Calu3 (cell line): ENCODE data around the gene PLCB3. TPM values are rescaled to one million over a fixed set of nuclear protein-coding genes. Genes with fewer than 3 reads are reported as not detected.
A peak's percentile ranks its signal among the peaks of the same experiment; 100 is the strongest.

Experiments
- BruUV-seq: library from RNA; stranded (reverse); fragments of 400-500 nt; replicated peaks from 2 replicates; lab custom pipeline; 2021; lab: Mats Ljungman, UMichigan
- CTCF ChIA-PET: fragments of 300-600 bp; sonication (Branson Sonifier 250); formaldehyde crosslinking; loops from one replicate; lab custom pipeline; 2022; ENCODE audit warnings: antibody characterized with exemption; lab: Charles Lee
- DNase-seq: peaks from one replicate; pipeline ENCODE4 v3.0.0; 2022
- H3K27ac Mint-ChIP-seq: one replicate; pipeline ENCODE4 v1.8.0; 2022; ENCODE audit warnings: mixed read lengths; ENCODE audit not compliant: unreplicated experiment
- H3K27me3 Mint-ChIP-seq: one replicate; pipeline ENCODE4 v1.8.0; 2022; ENCODE audit warnings: mixed read lengths; ENCODE audit not compliant: unreplicated experiment
- H3K36me3 Mint-ChIP-seq: one replicate; pipeline ENCODE4 v1.8.0; 2022; ENCODE audit warnings: mild to moderate bottlenecking, moderate library complexity, mixed read lengths; ENCODE audit not compliant: insufficient read depth, unreplicated experiment
- H3K4me1 Mint-ChIP-seq: one replicate; pipeline ENCODE4 v1.8.0; 2022; ENCODE audit warnings: mild to moderate bottlenecking, low read depth, mixed read lengths; ENCODE audit not compliant: unreplicated experiment
- H3K4me3 Mint-ChIP-seq: one replicate; pipeline ENCODE4 v1.8.0; 2022; ENCODE audit warnings: mild to moderate bottlenecking, low read depth, moderate library complexity, mixed read lengths; ENCODE audit not compliant: unreplicated experiment
- H3K9me3 Mint-ChIP-seq: one replicate; pipeline ENCODE4 v1.8.0; 2022; ENCODE audit warnings: low read depth, mixed read lengths; ENCODE audit not compliant: unreplicated experiment
- CTCF ChIP-seq: fragments of 200-600 bp; IDR thresholded peaks from one replicate; pipeline ENCODE4 v1.8.0; 2022; ENCODE audit warnings: antibody characterized with exemption; ENCODE audit not compliant: unreplicated experiment
- intact Hi-C: fragments of 100-400 bp; cut with micrococcal nuclease; formaldehyde crosslinking; loops from one replicate; pipeline ENCODE4 v1.10.0; 2022; ENCODE audit not compliant: unreplicated experiment
- total RNA-seq: library from RNA; stranded (reverse); gene quantifications from 2 replicates; pipeline ENCODE4 v1.2.3, GENCODE V29; 2022

Gene PLCB3
- total RNA-seq, 1 experiment from 2014 or later = 39.5 TPM

- peak overlapping the region; percentile 50 for H3K27ac Mint-ChIP-seq
- intact Hi-C loops = no loop called here
- TF ChIP-seq CTCF = no peak
- H3K4me3 Mint-ChIP-seq = no peak overlapping the region
- no TSS peak for BruUV-seq
- DNase-seq = no peak
- H3K4me1 Mint-ChIP-seq = peaks cover 6% of the 10 kb centered on the region
- CTCF ChIA-PET = interaction anchor here (0.6 kb wide), 1 partner anchor 39 kb away, joined by 6 read pairs; no protein-coding TSS in a partner anchor
- H3K36me3 Mint-ChIP-seq = peaks cover 64% of the 10 kb centered on the region
- no peaks in the 10 kb centered on the region for H3K27me3 Mint-ChIP-seq
- no peaks in the 10 kb centered on the region for H3K9me3 Mint-ChIP-seq
Observed at GRCh38 chr11:64208086-64208795, 43.1 kb upstream of the PLCB3 start.

GRCh38 chr11:64208796-64209562, 42.4 kb upstream of the PLCB3 start:
- H3K4me3 Mint-ChIP-seq = no peak overlapping the region
- H3K27ac Mint-ChIP-seq = peak overlapping the region; percentile 50
- intact Hi-C loops = no loop called here
- CTCF ChIA-PET = no interaction called here
- no peaks in the 10 kb centered on the region for H3K9me3 Mint-ChIP-seq
- TF ChIP-seq CTCF = no peak
- H3K27me3 Mint-ChIP-seq = no peaks in the 10 kb centered on the region
- BruUV-seq = no TSS peak
- peaks cover 62% of the 10 kb centered on the region for H3K36me3 Mint-ChIP-seq
- DNase-seq = no peak
- H3K4me1 Mint-ChIP-seq = no peaks in the 10 kb centered on the region

GRCh38 chr11:64209563-64209843, 41.8 kb upstream of the PLCB3 start:
- H3K27ac Mint-ChIP-seq = no peak overlapping the region
- TF ChIP-seq CTCF = no peak
- no peak for DNase-seq
- no peaks in the 10 kb centered on the region for H3K9me3 Mint-ChIP-seq
- CTCF ChIA-PET = no interaction called here
- H3K36me3 Mint-ChIP-seq = peaks cover 62% of the 10 kb centered on the region
- no peak overlapping the region for H3K4me3 Mint-ChIP-seq
- H3K4me1 Mint-ChIP-seq = no peaks in the 10 kb centered on the region
- intact Hi-C loops = no loop called here
- no peaks in the 10 kb centered on the region for H3K27me3 Mint-ChIP-seq
- BruUV-seq = no TSS peak

GRCh38 chr11:64210301-64211020, 40.9 kb upstream of the PLCB3 start:
- Mint-ChIP-seq H3K4me3 (no peak overlapping the region), H3K27ac (no peak overlapping the region), H3K36me3 (peaks cover 60% of the 10 kb centered on the region)

More at GRCh38 chr11:64210301-64211020, 40.9 kb upstream of the PLCB3 start:
- TF ChIP-seq CTCF = no peak
- CTCF ChIA-PET = interaction anchor here (0.7 kb wide), 1 partner anchor 122 kb away, joined by 5 read pairs; no protein-coding TSS in a partner anchor
- intact Hi-C loops = no loop called here
- Mint-ChIP-seq H3K27me3 (no peaks in the 10 kb centered on the region), H3K9me3 (no peaks in the 10 kb centered on the region), H3K4me1 (no peaks in the 10 kb centered on the region)
- no TSS peak for BruUV-seq
- no peak for DNase-seq
